Prostate gland (tissue), 2 donors: ENCODE results near the gene CPLANE1.

Source experiments
- POLR2A ChIP-seq: fragments of 450-650 bp; IDR thresholded peaks from one replicate; pipeline ENCODE4 v1.6.1; 2016; ENCODE audit warnings: antibody characterized with exemption, mild to moderate bottlenecking
- POLR2AphosphoS5 ChIP-seq: sonication (generic); formaldehyde crosslinking; IDR thresholded peaks from one replicate; pipeline ENCODE4 v1.6.1; 2017; ENCODE audit warnings: antibody characterized with exemption
- TF ChIP-seq, protein P1 (sequence below), 4 experiments: fragments of 200-600 bp in 2 of 4; fragments of 450-650 bp in 2 of 4; sonication (generic) in 2 of 4; IDR thresholded peaks; 1 replicate in 3 of 4; 2 replicates in 1 of 4; pipeline ENCODE4 v1.5.1; 2016 to 2019; ENCODE audit warnings: antibody characterized with exemption in 4 of 4, mild to moderate bottlenecking in 2 of 4, moderate library complexity in 2 of 4

DNA sequence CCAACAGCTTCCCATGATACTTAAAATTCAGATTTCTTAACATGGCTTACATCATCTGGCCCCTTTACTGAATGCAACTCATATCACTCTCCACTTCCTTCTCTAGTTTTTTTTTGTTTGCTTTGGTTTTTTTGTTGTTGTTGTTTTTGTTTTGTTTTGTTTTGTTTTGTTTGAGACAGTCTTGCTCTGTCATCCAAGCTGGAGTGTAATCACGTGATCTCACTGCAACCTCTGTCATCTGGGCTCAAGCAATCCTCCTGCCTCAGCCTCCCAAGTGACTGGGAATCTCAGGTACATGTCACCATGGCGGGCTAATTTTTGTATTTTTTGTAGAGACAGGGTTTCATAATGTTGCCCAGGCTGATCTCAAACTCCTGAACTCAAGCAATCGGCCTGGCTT lies 41.4 kb downstream of the CPLANE1 start:
- TF ChIP-seq POLR2A, result no peak
- TF ChIP-seq, protein P1, sequence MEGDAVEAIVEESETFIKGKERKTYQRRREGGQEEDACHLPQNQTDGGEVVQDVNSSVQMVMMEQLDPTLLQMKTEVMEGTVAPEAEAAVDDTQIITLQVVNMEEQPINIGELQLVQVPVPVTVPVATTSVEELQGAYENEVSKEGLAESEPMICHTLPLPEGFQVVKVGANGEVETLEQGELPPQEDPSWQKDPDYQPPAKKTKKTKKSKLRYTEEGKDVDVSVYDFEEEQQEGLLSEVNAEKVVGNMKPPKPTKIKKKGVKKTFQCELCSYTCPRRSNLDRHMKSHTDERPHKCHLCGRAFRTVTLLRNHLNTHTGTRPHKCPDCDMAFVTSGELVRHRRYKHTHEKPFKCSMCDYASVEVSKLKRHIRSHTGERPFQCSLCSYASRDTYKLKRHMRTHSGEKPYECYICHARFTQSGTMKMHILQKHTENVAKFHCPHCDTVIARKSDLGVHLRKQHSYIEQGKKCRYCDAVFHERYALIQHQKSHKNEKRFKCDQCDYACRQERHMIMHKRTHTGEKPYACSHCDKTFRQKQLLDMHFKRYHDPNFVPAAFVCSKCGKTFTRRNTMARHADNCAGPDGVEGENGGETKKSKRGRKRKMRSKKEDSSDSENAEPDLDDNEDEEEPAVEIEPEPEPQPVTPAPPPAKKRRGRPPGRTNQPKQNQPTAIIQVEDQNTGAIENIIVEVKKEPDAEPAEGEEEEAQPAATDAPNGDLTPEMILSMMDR (IDR thresholded peaks at IDR 0.05), result no peak
- TF ChIP-seq POLR2AphosphoS5, result no peak
